ENCODE measurements around the gene RABL3. TPM values are rescaled to one million over a fixed set of nuclear protein-coding genes. Genes with fewer than 3 reads are reported as not detected.
A peak's percentile ranks its signal among the peaks of the same experiment; 100 is the strongest.
"Not testable (repeated sequence)": the region's sequence is repeated elsewhere in the genome, so short reads cannot be mapped to it uniquely, and the experiment has no call there.

Gene RABL3, protein sequence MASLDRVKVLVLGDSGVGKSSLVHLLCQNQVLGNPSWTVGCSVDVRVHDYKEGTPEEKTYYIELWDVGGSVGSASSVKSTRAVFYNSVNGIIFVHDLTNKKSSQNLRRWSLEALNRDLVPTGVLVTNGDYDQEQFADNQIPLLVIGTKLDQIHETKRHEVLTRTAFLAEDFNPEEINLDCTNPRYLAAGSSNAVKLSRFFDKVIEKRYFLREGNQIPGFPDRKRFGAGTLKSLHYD
- total RNA-seq, result 27.6 and 29.3 TPM in 2 replicates

GRCh38 chr3:120742198-120742848 lies at the start of gene RABL3, which contains the start of gene GTF2E1:
RABL3 (minus strand) TSS chr3:120742516; CDS start chr3:120742507, 9 bp downstream.
GTF2E1 (plus strand) TSS chr3:120742744; CDS start chr3:120750553, 7,809 bp downstream.
- intact Hi-C loops (cut with micrococcal nuclease), result loop anchor here (1.0 to 2.0 kb wide), 6 partner anchors 32 to 648 kb away; partner anchors contain the start of genes GSK3B and NDUFB4
- peaks cover 2% of the 10 kb centered on the region for H3K27me3 Mint-ChIP-seq
- peaks cover 23% of the 10 kb centered on the region for H3K36me3 Mint-ChIP-seq (ENCODE audit: low read depth)
- peak; percentile 99 for DNase-seq
- peak within 1 kb of the TSS; percentile 97 for H3K4me3 Mint-ChIP-seq
- no peaks in the 10 kb centered on the region for H3K9me3 Mint-ChIP-seq
- peak within 1 kb of the TSS; percentile 98 for H3K27ac Mint-ChIP-seq
- H3K4me1 Mint-ChIP-seq, result peaks cover 25% of the 10 kb centered on the region

DNA sequence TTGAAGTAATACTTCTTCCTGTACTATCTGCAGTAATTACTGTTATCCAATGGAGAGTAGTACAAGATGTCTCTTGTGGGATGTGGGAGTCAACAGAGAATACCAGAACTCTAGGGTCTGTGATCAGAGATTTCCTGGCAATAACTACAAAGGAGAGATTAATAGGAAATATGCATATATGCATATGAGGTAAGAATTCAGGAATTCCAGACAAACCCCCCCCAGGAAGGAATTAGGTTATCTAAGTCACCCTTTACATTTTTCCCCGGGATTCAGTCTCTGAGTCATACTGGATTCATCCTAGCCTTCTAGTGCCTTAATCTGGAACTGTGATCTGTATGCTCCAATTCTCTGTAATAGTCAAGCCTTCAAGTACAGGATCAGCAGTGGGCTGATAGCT lies 49.6 kb upstream of the RABL3 start:
- H3K36me3 Mint-ChIP-seq (ENCODE audit: low read depth), result no peaks in the 10 kb centered on the region
- intact Hi-C loops (cut with micrococcal nuclease), result loop anchor here (10.0 kb wide), 2 partner anchors 377 to 547 kb away; no protein-coding TSS in a partner anchor
- H3K27ac Mint-ChIP-seq, result no peak overlapping the region
- no peaks in the 10 kb centered on the region for H3K9me3 Mint-ChIP-seq
- H3K4me1 Mint-ChIP-seq, result no peaks in the 10 kb centered on the region
- peaks cover 3% of the 10 kb centered on the region for H3K27me3 Mint-ChIP-seq
- no peak overlapping the region for H3K4me3 Mint-ChIP-seq
- DNase-seq, result no peak

GRCh38 chr3:120791010-120791409 lies 48.7 kb upstream of the RABL3 start:
- Mint-ChIP-seq H3K4me1 (no peaks in the 10 kb centered on the region), H3K36me3 (ENCODE audit: low read depth) (no peaks in the 10 kb centered on the region), H3K9me3 (no peaks in the 10 kb centered on the region), H3K27ac (no peak overlapping the region), H3K4me3 (no peak overlapping the region), H3K27me3 (peaks cover 2% of the 10 kb centered on the region)
- intact Hi-C loops (cut with micrococcal nuclease), result loop anchor here (10.0 kb wide), 2 partner anchors 376 to 546 kb away; no protein-coding TSS in a partner anchor
- DNase-seq, result no peak

GRCh38 chr3:120785832-120786231 lies 43.5 kb upstream of the RABL3 start:
- intact Hi-C loops (cut with micrococcal nuclease); H3K27ac Mint-ChIP-seq; DNase-seq; H3K9me3 Mint-ChIP-seq; H3K4me1 Mint-ChIP-seq; H3K27me3 Mint-ChIP-seq; H3K4me3 Mint-ChIP-seq: not testable (repeated sequence)
- H3K36me3 Mint-ChIP-seq (ENCODE audit: low read depth), result peaks cover 11% of the 10 kb centered on the region

GRCh38 chr3:120780977-120781376 lies 38.7 kb upstream of the RABL3 start:
- Mint-ChIP-seq H3K4me3 (no peak overlapping the region), H3K27ac (no peak overlapping the region), H3K27me3 (no peaks in the 10 kb centered on the region), H3K4me1 (peaks cover 2% of the 10 kb centered on the region), H3K36me3 (ENCODE audit: low read depth) (peaks cover 29% of the 10 kb centered on the region), H3K9me3 (no peaks in the 10 kb centered on the region)
- no peak for DNase-seq
- intact Hi-C loops (cut with micrococcal nuclease), result no loop called here

GRCh38 chr3:120778776-120779175 lies 36.5 kb upstream of the RABL3 start:
- H3K9me3 Mint-ChIP-seq, result no peaks in the 10 kb centered on the region
- H3K4me3 Mint-ChIP-seq, result no peak overlapping the region
- H3K27me3 Mint-ChIP-seq, result no peaks in the 10 kb centered on the region
- DNase-seq, result no peak
- no peak overlapping the region for H3K27ac Mint-ChIP-seq
- H3K36me3 Mint-ChIP-seq (ENCODE audit: low read depth), result peaks cover 29% of the 10 kb centered on the region
- intact Hi-C loops (cut with micrococcal nuclease), result loop anchor here (10.0 kb wide), 2 partner anchors 184 to 434 kb away; partner anchors contain the start of genes LRRC58 and NDUFB4
- H3K4me1 Mint-ChIP-seq, result peaks cover 2% of the 10 kb centered on the region

- DNase-seq, result no peak
- H3K27me3 Mint-ChIP-seq, result no peaks in the 10 kb centered on the region
- no peak overlapping the region for H3K4me3 Mint-ChIP-seq
- no peaks in the 10 kb centered on the region for H3K9me3 Mint-ChIP-seq
- intact Hi-C loops (cut with micrococcal nuclease), result loop anchor here (2.0 to 10.0 kb wide), 3 partner anchors 33 to 431 kb away; partner anchors contain the start of genes GTF2E1, LRRC58, NDUFB4 and RABL3
- H3K36me3 Mint-ChIP-seq (ENCODE audit: low read depth), result peaks cover 24% of the 10 kb centered on the region
- H3K4me1 Mint-ChIP-seq, result peaks cover 10% of the 10 kb centered on the region
- H3K27ac Mint-ChIP-seq, result no peak overlapping the region
Observed at GRCh38 chr3:120775411-120775810, 33.1 kb upstream of the RABL3 start.

DNA sequence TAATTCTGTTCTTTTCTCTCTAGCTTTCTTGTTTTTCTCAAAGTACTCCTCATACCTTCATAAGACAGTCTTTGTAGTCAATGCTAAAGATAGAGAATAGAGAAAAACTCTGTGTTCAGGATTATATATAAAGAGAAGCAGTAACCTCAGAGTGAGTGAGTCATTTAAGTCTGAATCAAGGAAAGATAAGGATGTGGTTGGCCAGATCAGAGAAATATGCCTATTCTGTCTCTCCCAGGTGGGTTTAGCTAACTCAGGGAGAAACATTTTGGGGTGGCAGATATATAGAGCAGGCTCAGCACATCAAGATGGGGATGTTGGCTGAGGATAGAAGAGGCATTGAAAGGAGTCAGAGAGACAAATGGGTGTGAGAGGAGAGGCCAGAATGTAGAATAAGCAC lies 31.6 kb upstream of the RABL3 start:
- Mint-ChIP-seq H3K36me3 (ENCODE audit: low read depth) (peaks cover 18% of the 10 kb centered on the region), H3K27ac (no peak overlapping the region), H3K4me3 (no peak overlapping the region), H3K9me3 (no peaks in the 10 kb centered on the region), H3K27me3 (no peaks in the 10 kb centered on the region), H3K4me1 (peaks cover 10% of the 10 kb centered on the region)
- peak; percentile 73 for DNase-seq
- intact Hi-C loops (cut with micrococcal nuclease), result loop anchor here (2.0 to 10.0 kb wide), 3 partner anchors 31 to 429 kb away; partner anchors contain the start of genes GTF2E1, LRRC58, NDUFB4 and RABL3

DNA sequence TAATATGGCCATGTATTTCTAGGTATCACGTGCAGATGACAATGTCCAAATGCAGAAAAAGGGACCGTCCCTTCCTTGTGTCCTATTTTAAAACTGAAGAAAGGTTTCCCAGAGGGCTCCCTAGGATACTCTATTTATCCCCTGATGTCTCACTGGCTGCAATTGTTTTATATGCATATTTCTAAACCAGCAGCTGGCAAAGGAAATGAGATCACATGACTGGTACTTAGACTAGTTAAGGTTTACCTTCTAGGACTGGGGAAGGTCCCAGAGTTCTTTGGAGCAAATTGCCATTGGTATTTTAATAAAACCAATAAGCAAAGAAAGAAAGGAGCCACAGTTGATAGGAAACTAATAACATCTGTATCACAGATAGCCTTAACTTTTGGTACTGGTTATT lies 29.8 kb upstream of the RABL3 start:
- intact Hi-C loops (cut with micrococcal nuclease), result loop anchor here (10.0 kb wide), 2 partner anchors 177 to 427 kb away; partner anchors contain the start of genes LRRC58 and NDUFB4
- no peaks in the 10 kb centered on the region for H3K27me3 Mint-ChIP-seq
- H3K4me3 Mint-ChIP-seq, result no peak overlapping the region
- DNase-seq, result no peak
- H3K36me3 Mint-ChIP-seq (ENCODE audit: low read depth), result peaks cover 12% of the 10 kb centered on the region
- H3K9me3 Mint-ChIP-seq, result no peaks in the 10 kb centered on the region
- H3K27ac Mint-ChIP-seq, result no peak overlapping the region
- H3K4me1 Mint-ChIP-seq, result peaks cover 9% of the 10 kb centered on the region

DNA sequence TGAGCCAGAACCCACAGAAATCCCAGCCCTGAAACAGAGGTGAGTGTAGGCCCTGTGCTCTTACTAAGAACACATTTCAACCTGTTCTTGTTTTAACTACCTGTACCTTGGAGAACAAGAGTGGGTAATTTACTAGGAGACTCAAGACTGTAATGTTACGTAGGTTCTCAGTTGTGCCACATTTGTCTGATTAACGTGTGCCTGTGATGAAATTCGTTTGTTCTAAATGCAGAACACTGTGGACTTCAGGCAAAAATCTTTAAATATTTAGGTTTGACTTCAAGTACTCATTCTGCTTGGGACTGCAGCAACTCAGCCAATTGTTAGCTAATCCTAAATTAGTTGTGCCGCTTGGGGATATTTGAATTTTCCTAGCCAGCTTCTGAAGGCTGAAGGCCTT lies 28.6 kb upstream of the RABL3 start:
- DNase-seq, result no peak
- intact Hi-C loops (cut with micrococcal nuclease), result loop anchor here (10.0 kb wide), 2 partner anchors 176 to 426 kb away; partner anchors contain the start of genes LRRC58 and NDUFB4
- Mint-ChIP-seq H3K27me3 (no peaks in the 10 kb centered on the region), H3K4me3 (no peak overlapping the region), H3K4me1 (peaks cover 15% of the 10 kb centered on the region), H3K9me3 (no peaks in the 10 kb centered on the region), H3K27ac (no peak overlapping the region), H3K36me3 (ENCODE audit: low read depth) (peaks cover 9% of the 10 kb centered on the region)

DNA sequence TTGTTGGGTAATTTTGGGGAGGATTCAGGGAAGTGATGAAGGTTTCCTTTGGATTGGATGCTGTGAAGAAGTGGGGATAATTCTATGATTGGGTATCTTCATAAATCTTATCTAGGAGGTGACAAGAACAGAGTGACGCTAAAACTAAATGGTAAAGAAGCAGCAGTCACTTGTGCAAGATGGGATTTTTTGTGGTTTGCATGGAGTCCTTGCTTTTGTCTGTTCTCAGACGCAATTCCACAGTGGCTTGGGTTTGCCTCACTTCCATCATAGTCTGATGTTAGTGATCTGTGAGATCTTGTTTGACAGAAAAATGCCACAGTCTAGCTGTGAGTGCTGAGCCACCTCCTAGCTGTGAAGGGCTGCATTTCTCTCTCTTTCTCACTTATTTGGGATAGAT lies 27.1 kb upstream of the RABL3 start:
- no peaks in the 10 kb centered on the region for H3K27me3 Mint-ChIP-seq
- intact Hi-C loops (cut with micrococcal nuclease), result no loop called here
- no peak for DNase-seq
- H3K4me1 Mint-ChIP-seq, result peaks cover 18% of the 10 kb centered on the region
- H3K4me3 Mint-ChIP-seq, result no peak overlapping the region
- no peak overlapping the region for H3K27ac Mint-ChIP-seq
- no peaks in the 10 kb centered on the region for H3K9me3 Mint-ChIP-seq
- peaks cover 10% of the 10 kb centered on the region for H3K36me3 Mint-ChIP-seq (ENCODE audit: low read depth)

GRCh38 chr3:120767106-120767505 lies 24.8 kb upstream of the RABL3 start:
- H3K4me1 Mint-ChIP-seq, result peaks cover 26% of the 10 kb centered on the region
- no peak overlapping the region for H3K27ac Mint-ChIP-seq
- H3K4me3 Mint-ChIP-seq, result no peak overlapping the region
- peaks cover 8% of the 10 kb centered on the region for H3K36me3 Mint-ChIP-seq (ENCODE audit: low read depth)
- H3K9me3 Mint-ChIP-seq, result no peaks in the 10 kb centered on the region
- H3K27me3 Mint-ChIP-seq, result no peaks in the 10 kb centered on the region
- intact Hi-C loops (cut with micrococcal nuclease), result no loop called here
- no peak for DNase-seq

- H3K27me3 Mint-ChIP-seq, result no peaks in the 10 kb centered on the region
- H3K4me3 Mint-ChIP-seq, result no peak overlapping the region
Observed at GRCh38 chr3:120766576-120766975, 24.3 kb upstream of the RABL3 start.

More at GRCh38 chr3:120766576-120766975, 24.3 kb upstream of the RABL3 start:
- H3K36me3 Mint-ChIP-seq (ENCODE audit: low read depth), result peaks cover 9% of the 10 kb centered on the region
- H3K9me3 Mint-ChIP-seq, result no peaks in the 10 kb centered on the region
- H3K27ac Mint-ChIP-seq, result no peak overlapping the region
- DNase-seq, result no peak
- H3K4me1 Mint-ChIP-seq, result peaks cover 27% of the 10 kb centered on the region
- intact Hi-C loops (cut with micrococcal nuclease), result no loop called here
